Measurements from ENCODE around the gene CLDN14.

DNA sequence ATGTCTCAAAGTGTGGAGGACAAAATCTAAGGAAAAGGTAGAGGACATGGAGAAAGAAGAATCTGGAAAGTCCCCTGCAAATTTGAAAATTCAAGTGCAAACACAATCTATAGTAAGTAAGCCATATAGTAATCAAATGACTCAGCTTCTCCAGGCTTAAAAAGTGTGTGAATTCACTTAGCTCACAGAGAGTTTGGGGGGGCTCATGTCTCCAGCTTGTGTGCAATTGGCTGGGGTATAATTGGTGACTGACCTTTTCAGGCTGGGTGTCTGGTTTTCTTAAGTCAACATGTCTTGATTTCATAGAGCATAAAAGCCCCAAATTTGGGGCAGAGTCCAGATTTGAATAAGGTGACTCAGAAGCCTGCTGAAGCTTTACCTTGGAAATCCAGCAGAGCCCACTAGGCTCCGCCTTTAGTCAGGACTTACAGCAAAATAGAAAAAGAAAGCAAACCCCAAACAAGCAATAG is 8.6 kb downstream of the CLDN14 start:
- TF ChIP-seq, protein P1, sequence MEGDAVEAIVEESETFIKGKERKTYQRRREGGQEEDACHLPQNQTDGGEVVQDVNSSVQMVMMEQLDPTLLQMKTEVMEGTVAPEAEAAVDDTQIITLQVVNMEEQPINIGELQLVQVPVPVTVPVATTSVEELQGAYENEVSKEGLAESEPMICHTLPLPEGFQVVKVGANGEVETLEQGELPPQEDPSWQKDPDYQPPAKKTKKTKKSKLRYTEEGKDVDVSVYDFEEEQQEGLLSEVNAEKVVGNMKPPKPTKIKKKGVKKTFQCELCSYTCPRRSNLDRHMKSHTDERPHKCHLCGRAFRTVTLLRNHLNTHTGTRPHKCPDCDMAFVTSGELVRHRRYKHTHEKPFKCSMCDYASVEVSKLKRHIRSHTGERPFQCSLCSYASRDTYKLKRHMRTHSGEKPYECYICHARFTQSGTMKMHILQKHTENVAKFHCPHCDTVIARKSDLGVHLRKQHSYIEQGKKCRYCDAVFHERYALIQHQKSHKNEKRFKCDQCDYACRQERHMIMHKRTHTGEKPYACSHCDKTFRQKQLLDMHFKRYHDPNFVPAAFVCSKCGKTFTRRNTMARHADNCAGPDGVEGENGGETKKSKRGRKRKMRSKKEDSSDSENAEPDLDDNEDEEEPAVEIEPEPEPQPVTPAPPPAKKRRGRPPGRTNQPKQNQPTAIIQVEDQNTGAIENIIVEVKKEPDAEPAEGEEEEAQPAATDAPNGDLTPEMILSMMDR (IDR thresholded peaks at IDR 0.05) = no peak
- no peak for TF ChIP-seq POLR2A (IDR thresholded peaks at IDR 0.05)
